HFF-Myc (cell line): ENCODE data around the gene EID3.
"Not testable (repeated sequence)": the region's sequence is repeated elsewhere in the genome, so short reads cannot be mapped to it uniquely, and the experiment has no call there.

Experiments
- DNase-seq: peaks from one replicate; pipeline ENCODE4 v3.0.0-alpha.2; 2011; ENCODE audit warnings: low read depth; ENCODE audit errors: extremely low read depth
- H3K4me3 ChIP-seq: replicated peaks from 2 replicates; pipeline ENCODE4 v1.5.1; 2011; ENCODE audit warnings: low read depth, mild to moderate bottlenecking, control low read depth, low read length
- TF ChIP-seq, protein P1 (sequence below): IDR thresholded peaks from 2 replicates; pipeline ENCODE4 v1.5.1; 2012; ENCODE audit warnings: mild to moderate bottlenecking, low read depth, low read length, control low read depth; ENCODE audit errors: missing control alignments

The EID3 gene

GRCh38 chr12:104319028-104319427 lies 15.5 kb downstream of the EID3 start:
- TF ChIP-seq, protein P1, sequence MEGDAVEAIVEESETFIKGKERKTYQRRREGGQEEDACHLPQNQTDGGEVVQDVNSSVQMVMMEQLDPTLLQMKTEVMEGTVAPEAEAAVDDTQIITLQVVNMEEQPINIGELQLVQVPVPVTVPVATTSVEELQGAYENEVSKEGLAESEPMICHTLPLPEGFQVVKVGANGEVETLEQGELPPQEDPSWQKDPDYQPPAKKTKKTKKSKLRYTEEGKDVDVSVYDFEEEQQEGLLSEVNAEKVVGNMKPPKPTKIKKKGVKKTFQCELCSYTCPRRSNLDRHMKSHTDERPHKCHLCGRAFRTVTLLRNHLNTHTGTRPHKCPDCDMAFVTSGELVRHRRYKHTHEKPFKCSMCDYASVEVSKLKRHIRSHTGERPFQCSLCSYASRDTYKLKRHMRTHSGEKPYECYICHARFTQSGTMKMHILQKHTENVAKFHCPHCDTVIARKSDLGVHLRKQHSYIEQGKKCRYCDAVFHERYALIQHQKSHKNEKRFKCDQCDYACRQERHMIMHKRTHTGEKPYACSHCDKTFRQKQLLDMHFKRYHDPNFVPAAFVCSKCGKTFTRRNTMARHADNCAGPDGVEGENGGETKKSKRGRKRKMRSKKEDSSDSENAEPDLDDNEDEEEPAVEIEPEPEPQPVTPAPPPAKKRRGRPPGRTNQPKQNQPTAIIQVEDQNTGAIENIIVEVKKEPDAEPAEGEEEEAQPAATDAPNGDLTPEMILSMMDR: no peak
- H3K4me3 ChIP-seq: no peak overlapping the region
- no peak for DNase-seq

DNA sequence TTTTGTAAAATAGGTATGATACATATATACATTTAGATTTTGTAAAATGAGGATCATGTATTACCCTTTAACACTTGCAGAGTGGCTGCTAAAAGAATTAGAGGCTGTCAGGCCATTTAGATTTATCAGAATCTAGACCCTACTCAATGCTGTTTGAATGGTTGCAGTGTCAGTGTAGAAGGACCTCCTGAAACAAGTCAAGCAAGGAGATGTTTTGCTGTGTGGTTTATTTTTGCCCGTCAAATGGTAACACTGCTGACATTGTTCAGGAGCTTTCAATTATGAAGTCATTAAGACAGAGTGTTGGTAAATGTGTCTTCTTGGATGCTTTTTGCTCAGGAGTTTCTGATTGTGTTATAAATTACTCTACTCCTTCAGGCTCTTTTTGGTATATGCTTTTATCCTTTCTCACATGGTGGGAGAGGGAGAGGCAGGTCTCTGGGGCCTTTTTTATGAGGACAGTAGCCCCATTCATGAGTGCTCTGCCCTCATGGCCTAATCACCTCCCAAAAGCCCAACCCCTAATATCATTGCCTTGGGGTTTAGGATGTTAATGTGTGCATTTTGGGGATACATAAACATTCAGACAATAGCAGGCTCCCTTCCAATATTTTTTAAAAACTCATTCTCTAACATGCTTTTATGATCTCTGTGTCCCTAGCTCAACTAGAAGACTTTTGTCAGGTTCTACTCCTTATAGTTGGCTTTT lies 16.5 kb downstream of the EID3 start:
- no peak overlapping the region for H3K4me3 ChIP-seq
- no peak for DNase-seq
- TF ChIP-seq, protein P1: no peak

DNA sequence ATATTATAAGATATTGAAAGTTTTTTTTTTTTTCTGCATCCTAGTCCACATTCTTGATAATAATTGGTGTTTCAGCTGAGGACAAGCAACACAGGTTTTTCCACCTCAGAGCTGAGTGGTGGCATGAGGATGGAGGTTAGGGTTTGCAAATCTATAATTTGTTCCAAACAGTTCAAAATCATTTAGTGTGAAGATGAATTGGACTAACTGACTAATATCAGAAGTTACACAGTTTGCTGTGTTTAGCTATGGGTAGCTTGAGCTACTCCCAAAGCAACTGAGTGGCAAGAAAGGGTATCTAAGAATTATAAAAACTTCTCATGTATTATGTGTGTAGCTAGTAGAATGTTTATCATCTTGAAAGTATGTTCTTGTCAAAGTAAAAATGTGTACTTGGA lies 17.1 kb downstream of the EID3 start:
- TF ChIP-seq, protein P1: no peak
- DNase-seq: no peak
- H3K4me3 ChIP-seq: no peak overlapping the region

GRCh38 chr12:104321949-104322348 lies 18.4 kb downstream of the EID3 start:
- TF ChIP-seq, protein P1: no peak
- DNase-seq: no peak

GRCh38 chr12:104322533-104322932 lies 19.0 kb downstream of the EID3 start:
- DNase-seq, H3K4me3 ChIP-seq: not testable (repeated sequence)

More at GRCh38 chr12:104321949-104322348, 18.4 kb downstream of the EID3 start:
- no peak overlapping the region for H3K4me3 ChIP-seq

- no peak overlapping the region for H3K4me3 ChIP-seq
- TF ChIP-seq, protein P1: no peak
- no peak for DNase-seq
Measured at GRCh38 chr12:104323899-104324298, 20.4 kb downstream of the EID3 start.

- DNase-seq, H3K4me3 ChIP-seq: not testable (repeated sequence)
Measured at GRCh38 chr12:104328278-104328677, 24.7 kb downstream of the EID3 start.

- TF ChIP-seq, protein P1: no peak
- no peak for DNase-seq
- no peak overlapping the region for H3K4me3 ChIP-seq
Measured at GRCh38 chr12:104328790-104329189, 25.3 kb downstream of the EID3 start.
